ENCODE results near the gene ZDHHC7.
A peak's percentile ranks its signal among the peaks of the same experiment; 100 is the strongest.

ZDHHC7 gene

DNA sequence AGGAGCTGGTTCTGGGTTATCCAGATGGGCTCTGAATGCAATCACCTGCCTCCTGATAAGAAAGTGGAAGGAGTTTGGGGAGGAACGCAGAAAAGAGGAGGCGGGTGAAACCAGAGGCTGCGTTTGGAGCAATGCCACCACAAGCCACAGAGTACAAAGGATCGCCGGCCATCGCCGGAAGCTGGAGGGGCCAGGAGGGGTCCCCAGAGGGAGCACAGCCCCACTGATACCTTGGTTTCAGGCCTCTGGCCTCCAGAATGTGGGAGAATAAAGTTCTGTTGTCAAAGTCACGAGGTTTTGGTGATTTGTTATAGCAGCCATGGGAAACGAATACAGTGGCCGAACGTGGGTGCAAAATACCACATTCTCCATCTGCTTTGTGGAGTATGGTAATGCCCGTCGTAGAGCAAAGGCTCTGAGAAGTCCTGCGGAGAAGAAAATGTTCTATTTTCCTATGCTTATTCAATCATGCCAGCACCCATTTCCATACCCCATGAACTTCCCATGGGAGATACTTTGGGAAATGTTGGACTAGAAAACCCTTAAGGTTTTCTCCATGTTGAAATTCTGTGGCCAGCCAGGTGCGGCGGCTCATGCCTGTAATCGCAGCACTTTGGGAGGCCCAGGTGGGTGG is 51.4 kb downstream of the ZDHHC7 start:
- no peak for DNase-seq

DNA sequence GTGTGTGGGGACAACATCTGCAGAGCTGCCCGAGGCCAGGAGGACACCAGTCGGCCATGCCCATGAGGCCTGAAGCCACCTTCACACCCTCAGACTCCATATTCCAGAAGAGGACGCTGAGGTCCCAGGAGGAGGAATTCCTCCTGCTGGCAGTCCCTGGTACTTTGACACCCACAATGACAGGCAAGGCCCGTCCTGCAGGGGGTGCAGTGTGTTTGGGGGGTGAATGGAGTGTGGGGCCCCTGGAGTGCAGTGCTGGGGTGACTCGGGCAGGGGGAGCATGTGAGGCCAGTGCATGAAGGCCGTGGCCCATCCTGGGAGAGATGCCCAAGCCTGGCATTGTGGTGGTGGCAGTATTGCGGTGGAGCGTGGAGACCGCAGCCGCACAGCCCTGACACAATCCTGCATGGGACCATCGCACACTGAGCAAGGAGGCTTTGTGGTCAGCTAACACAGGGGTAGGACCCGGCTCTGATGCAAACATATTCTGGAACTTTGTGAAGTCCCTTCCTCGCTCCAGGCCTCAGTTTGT is 52.2 kb downstream of the ZDHHC7 start:
- no peaks in the 10 kb centered on the region for H3K36me3 ChIP-seq
- no peak overlapping the region for H3K4me3 ChIP-seq (ENCODE audit: low read depth, low read length)
- TF ChIP-seq, protein P1, sequence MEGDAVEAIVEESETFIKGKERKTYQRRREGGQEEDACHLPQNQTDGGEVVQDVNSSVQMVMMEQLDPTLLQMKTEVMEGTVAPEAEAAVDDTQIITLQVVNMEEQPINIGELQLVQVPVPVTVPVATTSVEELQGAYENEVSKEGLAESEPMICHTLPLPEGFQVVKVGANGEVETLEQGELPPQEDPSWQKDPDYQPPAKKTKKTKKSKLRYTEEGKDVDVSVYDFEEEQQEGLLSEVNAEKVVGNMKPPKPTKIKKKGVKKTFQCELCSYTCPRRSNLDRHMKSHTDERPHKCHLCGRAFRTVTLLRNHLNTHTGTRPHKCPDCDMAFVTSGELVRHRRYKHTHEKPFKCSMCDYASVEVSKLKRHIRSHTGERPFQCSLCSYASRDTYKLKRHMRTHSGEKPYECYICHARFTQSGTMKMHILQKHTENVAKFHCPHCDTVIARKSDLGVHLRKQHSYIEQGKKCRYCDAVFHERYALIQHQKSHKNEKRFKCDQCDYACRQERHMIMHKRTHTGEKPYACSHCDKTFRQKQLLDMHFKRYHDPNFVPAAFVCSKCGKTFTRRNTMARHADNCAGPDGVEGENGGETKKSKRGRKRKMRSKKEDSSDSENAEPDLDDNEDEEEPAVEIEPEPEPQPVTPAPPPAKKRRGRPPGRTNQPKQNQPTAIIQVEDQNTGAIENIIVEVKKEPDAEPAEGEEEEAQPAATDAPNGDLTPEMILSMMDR (IDR thresholded peaks at IDR 0.05; ENCODE audit: low read depth, low read length) = 0 out of 2 replicates have a peak, but pooled peaks have one; percentile 26
- DNase-seq = no peak
- no peak overlapping the region for H3K27ac ChIP-seq
- no peaks in the 10 kb centered on the region for H3K27me3 ChIP-seq (ENCODE audit: insufficient read depth, low read depth, severe bottlenecking)
- H3K9me3 ChIP-seq (ENCODE audit: severe bottlenecking) = no peaks in the 10 kb centered on the region

More for the DNA sequence above, 51.4 kb downstream of the ZDHHC7 start:
- Histone ChIP-seq H3K4me3 (ENCODE audit: low read depth, low read length) (no peak overlapping the region), H3K9me3 (ENCODE audit: severe bottlenecking) (no peaks in the 10 kb centered on the region), H3K27ac (no peak overlapping the region), H3K36me3 (no peaks in the 10 kb centered on the region), H3K27me3 (ENCODE audit: insufficient read depth, low read depth, severe bottlenecking) (no peaks in the 10 kb centered on the region)
- TF ChIP-seq, protein P1 (IDR thresholded peaks at IDR 0.05; ENCODE audit: low read depth, low read length) = no peak

DNA sequence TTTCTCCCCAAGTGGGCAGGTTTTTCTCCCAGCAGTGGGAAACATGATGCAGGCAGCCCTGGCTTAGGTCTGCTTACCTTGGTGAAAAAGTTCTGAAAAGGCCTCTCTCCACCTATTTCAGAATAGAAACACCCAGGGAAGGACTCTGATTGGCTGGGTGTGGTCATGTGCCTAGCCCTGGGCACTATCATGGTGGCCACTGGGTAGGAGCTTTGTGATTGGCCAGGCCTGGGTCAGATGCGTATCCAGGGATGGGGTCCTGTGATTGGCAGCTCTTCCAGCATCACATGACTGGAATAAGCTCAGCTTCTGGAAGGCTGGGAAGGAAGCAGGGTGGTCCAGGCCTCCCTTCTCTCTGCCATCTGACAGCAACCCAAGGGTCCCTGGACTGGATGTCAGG is 53.5 kb downstream of the ZDHHC7 start:
- Histone ChIP-seq H3K36me3 (no peaks in the 10 kb centered on the region), H3K4me3 (ENCODE audit: low read depth, low read length) (no peak overlapping the region), H3K9me3 (ENCODE audit: severe bottlenecking) (no peaks in the 10 kb centered on the region), H3K27ac (no peak overlapping the region), H3K27me3 (ENCODE audit: insufficient read depth, low read depth, severe bottlenecking) (no peaks in the 10 kb centered on the region)
- TF ChIP-seq, protein P1 (IDR thresholded peaks at IDR 0.05; ENCODE audit: low read depth, low read length) = no peak
- no peak for DNase-seq

DNA sequence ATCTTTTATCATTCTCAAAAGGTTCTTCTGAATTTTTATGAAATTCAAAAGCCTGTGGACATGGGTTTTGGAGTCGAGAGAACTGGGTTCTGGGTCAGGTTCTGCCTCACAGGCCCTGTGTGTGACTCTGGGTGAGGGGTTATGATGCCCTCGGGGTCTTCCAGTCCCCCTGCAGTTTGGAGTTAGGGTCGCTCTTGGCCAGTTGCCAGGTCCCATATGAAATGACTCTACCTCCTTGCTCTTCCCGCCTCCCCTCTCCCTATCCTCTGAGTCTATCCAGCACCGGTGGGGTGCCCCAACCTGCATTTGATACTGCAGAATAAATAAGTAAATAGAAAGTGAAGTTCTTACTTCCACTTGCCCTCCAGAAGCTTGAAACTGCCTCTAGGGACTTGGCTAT is 54.1 kb downstream of the ZDHHC7 start:
- TF ChIP-seq, protein P1 (IDR thresholded peaks at IDR 0.05; ENCODE audit: low read depth, low read length) = no peak
- no peaks in the 10 kb centered on the region for H3K9me3 ChIP-seq (ENCODE audit: severe bottlenecking)
- H3K27ac ChIP-seq = no peak overlapping the region
- no peak overlapping the region for H3K4me3 ChIP-seq (ENCODE audit: low read depth, low read length)
- no peaks in the 10 kb centered on the region for H3K27me3 ChIP-seq (ENCODE audit: insufficient read depth, low read depth, severe bottlenecking)
- DNase-seq = no peak
- H3K36me3 ChIP-seq = no peaks in the 10 kb centered on the region

DNA sequence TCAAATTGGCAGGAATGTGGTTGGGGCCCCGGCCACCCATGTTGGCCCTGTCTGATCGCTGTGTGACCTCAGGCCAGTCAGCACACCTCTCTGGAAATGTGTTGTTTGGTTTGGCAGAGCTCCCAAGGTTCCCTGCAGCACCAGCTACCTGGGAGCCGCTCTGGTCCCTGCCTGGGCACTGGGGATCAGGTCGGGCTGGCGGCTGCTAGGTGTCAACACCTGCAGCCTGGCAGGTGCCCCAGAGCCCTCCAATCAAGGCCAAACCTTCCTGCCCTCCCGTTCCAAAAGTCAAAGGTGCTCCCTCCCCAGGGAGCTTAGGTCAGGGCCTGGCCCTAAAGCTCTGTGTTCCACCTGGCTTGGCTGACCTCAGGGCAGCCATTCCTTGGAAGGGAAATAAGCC is 55.9 kb downstream of the ZDHHC7 start:
- DNase-seq = no peak
- H3K27ac ChIP-seq = no peak overlapping the region
- TF ChIP-seq, protein P1 (IDR thresholded peaks at IDR 0.05; ENCODE audit: low read depth, low read length) = no peak

More for the DNA sequence above, 55.9 kb downstream of the ZDHHC7 start:
- H3K27me3 ChIP-seq (ENCODE audit: insufficient read depth, low read depth, severe bottlenecking) = no peaks in the 10 kb centered on the region
- no peaks in the 10 kb centered on the region for H3K9me3 ChIP-seq (ENCODE audit: severe bottlenecking)
- H3K4me3 ChIP-seq (ENCODE audit: low read depth, low read length) = no peak overlapping the region
- no peaks in the 10 kb centered on the region for H3K36me3 ChIP-seq
